GM10266 (cell line): ENCODE results near the gene WDR37.

ENCODE experiments used
- DNase-seq: peaks from one replicate; pipeline ENCODE4 v3.0.0; 2012; ENCODE audit errors: extremely low spot score
- TF ChIP-seq, protein P1 (sequence below): IDR thresholded peaks from 2 replicates; pipeline ENCODE4 v1.5.1; 2012; ENCODE audit warnings: mild to moderate bottlenecking, low read depth; ENCODE audit not compliant: control insufficient read depth, insufficient read depth; ENCODE audit errors: missing control alignments

WDR37 gene

DNA sequence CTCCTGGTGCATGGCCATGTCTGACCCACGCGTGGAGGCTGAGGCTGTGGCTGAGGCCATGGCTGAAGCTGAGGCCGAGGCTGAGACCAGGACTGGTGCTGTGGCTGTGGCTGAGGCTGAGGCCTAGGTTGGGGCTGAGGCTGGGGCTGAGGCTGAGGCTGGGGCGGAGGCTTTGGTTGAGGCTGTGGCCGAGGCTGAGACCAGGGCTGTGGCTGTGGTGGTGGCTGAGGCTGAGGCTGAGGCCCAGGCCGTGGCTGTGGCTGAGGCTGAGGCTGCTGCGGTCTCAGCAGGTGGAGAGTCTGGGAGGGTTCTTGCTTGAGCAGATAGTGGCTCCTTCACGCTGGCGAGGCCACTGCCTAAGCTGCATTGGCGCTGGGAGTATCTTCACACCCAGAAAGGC is 76.4 kb downstream of the WDR37 start:
- DNase-seq: no peak
- TF ChIP-seq, protein P1, sequence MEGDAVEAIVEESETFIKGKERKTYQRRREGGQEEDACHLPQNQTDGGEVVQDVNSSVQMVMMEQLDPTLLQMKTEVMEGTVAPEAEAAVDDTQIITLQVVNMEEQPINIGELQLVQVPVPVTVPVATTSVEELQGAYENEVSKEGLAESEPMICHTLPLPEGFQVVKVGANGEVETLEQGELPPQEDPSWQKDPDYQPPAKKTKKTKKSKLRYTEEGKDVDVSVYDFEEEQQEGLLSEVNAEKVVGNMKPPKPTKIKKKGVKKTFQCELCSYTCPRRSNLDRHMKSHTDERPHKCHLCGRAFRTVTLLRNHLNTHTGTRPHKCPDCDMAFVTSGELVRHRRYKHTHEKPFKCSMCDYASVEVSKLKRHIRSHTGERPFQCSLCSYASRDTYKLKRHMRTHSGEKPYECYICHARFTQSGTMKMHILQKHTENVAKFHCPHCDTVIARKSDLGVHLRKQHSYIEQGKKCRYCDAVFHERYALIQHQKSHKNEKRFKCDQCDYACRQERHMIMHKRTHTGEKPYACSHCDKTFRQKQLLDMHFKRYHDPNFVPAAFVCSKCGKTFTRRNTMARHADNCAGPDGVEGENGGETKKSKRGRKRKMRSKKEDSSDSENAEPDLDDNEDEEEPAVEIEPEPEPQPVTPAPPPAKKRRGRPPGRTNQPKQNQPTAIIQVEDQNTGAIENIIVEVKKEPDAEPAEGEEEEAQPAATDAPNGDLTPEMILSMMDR: no peak

DNA sequence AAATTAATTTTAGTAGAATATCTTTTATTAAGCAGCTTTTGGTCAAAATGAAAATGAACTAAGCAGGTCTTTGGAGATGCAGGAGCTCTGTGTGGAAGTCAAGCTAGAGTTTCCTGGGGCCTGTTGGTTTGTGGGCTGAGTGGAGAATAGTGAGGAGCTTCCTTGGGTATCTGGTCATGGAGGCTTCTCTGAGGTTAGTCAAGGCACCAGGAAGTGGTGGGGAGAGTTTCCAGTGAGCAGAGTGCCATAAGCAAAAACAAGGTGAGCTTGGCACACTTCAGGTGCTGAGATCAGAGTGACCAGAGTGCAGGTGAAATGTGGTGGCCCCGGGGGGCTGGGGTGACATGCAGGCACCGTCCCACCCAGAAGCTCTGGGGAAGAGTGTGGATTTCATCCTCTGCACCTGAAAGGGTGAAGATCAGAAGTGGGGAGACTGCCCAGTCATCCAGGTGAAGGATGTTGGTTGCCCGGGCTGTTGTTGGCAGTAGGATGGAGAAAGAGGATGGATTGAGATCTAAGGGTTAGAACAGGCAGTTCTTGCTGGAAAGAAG is 77.4 kb downstream of the WDR37 start:
- TF ChIP-seq, protein P1: no peak
- no peak for DNase-seq

DNA sequence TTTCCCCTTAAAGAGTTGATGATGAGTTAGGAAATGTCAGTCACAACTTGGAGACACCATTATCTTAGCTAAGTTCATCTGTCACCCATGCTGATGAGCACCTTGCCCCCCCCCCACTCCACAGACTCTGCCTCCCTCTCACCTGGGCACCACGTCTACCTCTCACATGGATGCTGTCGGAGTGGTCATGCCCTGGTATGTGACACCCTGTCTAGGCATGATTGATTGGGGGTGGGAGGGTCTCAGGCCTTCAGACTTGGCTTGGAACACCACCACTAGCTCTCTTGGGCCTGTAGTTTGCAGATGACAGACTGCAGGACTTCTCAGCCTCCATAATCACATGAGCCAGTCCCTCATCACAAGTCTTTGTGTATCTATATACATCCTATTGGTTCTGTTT is 78.0 kb downstream of the WDR37 start:
- TF ChIP-seq, protein P1: no peak
- DNase-seq: no peak

DNA sequence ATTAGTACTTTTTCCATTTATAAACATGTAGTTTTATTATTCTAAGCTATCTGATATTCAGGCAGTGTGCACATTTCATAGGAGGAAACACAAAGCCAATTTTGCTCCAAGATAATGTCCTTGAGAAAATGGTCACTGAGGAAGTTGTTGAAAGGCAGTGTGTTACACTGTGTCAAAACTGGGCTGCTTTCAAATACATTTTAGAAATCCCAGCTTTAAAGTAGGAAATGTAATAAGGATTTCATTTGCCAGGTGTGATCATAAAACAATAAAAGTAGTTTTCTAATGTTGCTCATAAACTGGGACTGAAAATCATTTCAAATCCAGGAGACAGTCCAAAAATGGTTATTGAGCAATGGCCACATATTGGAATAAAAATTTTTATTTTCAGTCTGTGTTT is 80.1 kb downstream of the WDR37 start:
- TF ChIP-seq, protein P1: no peak
- no peak for DNase-seq

DNA sequence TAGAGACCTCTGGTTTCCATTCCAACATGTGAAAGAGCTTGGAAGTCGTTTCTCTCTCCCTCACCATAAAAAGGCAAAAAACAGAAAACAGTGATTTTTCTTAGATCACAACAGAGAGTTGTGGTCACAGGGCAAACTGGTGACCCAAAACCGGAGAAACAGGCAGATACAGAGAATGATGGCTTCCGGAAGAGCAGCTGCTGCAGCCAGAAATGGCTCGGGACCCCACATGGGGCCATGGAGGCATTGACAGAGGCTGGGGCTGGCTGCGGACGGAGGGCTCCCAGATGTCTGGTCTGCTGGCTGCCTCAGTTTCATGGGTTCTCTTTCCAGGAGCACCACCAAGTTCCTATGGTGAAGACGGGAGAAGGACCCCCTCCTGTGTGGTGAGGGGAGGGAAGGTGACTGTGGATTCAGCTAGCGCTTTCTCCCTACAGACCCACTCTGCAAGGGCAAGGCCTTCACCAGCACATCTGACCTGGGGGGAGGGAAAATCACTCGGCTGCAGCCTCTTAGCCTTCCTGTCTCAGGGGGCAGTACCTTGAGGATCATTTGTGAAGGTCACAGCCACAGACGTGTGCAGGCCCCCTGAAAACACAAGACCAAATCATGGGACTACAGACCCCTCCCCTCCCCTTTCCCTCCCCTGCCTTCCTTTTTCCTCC is 81.4 kb downstream of the WDR37 start:
- DNase-seq: no peak
- TF ChIP-seq, protein P1: no peak

DNA sequence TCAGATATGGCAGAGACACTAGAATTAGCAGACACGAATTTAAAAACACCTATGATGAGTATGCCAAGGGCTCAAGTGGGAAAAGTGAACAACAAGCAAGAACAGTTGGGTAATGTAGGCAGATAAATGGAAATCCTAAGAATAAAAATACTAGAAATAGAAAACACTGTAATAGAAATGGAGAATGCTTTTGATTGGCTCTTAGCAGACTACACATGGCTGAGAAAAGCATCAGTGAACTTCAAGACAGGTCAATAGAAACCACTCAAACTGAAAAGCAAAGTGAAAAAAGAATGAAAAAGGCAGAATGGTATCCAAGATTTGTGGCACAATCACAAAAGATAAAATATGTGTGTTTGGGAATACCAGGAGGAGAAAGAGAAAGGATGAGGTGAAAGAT is 82.3 kb downstream of the WDR37 start:
- no peak for DNase-seq
- TF ChIP-seq, protein P1: no peak

DNA sequence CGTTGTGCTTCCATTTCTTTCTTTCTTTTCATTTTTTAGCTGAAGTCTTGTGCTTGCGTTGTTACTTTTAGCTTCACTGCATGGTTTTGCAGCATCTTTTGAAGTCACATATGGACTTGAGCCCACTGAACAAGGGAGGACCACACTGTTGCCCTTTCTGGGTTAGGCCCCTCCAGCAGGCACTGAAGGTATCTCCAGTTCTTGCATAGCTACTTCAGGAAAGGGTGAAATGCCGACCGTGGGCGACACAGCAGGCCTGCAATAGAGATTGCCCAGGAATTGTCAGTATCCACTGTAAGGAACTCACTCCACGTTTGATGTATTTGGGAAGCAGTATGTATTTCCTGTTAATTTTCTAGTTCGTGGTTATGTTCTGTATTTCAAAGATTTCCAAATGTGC is 85.1 kb downstream of the WDR37 start:
- TF ChIP-seq, protein P1: no peak
- DNase-seq: no peak
